Lower lobe of right lung (tissue), 2 donors: ENCODE data around the gene EXOC4. TPM values are rescaled to one million over a fixed set of nuclear protein-coding genes. Genes with fewer than 3 reads are reported as not detected.

Experiments used
- ATAC-seq, 2 donors: fragments of 200-7000 bp; cut with Tn5 transposase; one replicate each; pipeline ENCODE4 v1.9.1; 2020 to 2022; ENCODE audit warnings: mild to moderate bottlenecking in 2 of 2, moderate library complexity in 2 of 2
- DNase-seq: peaks from one replicate; pipeline ENCODE4 v3.0.0-alpha.2; 2020
- H3K27ac ChIP-seq: fragments of 200-600 bp; one replicate; pipeline ENCODE4 v1.8.0; 2022
- H3K27me3 ChIP-seq: fragments of 200-600 bp; one replicate; pipeline ENCODE4 v1.8.0; 2022; ENCODE audit warnings: low read depth
- H3K36me3 ChIP-seq: fragments of 200-600 bp; one replicate; pipeline ENCODE4 v1.8.0; 2022; ENCODE audit warnings: mild to moderate bottlenecking
- H3K4me1 ChIP-seq: fragments of 200-600 bp; one replicate; pipeline ENCODE4 v1.8.0; 2022
- H3K4me3 ChIP-seq: fragments of 200-600 bp; one replicate; pipeline ENCODE4 v1.8.0; 2022; ENCODE audit warnings: mild to moderate bottlenecking
- H3K9me3 ChIP-seq: fragments of 200-600 bp; one replicate; pipeline ENCODE4 v1.8.0; 2022
- CTCF ChIP-seq: fragments of 200-600 bp; IDR thresholded peaks from one replicate; pipeline ENCODE4 v1.8.0; 2022; ENCODE audit warnings: antibody characterized with exemption, mild to moderate bottlenecking
- intact Hi-C: fragments of 100-400 bp; cut with DNase I; formaldehyde crosslinking; loops from one replicate; pipeline ENCODE4 v1.11.0; 2022
- total RNA-seq: library from RNA; stranded (reverse); fragmentation: NEBNext Ultra II Directional; extraction: Animal tissue kit (Norgen Biotek cat#: 25700); gene quantifications from one replicate; pipeline ENCODE4 v1.2.1, GENCODE V29; 2021
- donor health status: DM: no; HTN: yes; CAD: no; lungs with severe emphysema.

EXOC4 gene
- total RNA-seq, 1 donor from 2014 or later, result 80.2 TPM

- Histone ChIP-seq H3K27me3 (no peaks in the 10 kb centered on the region), H3K4me1 (peaks cover 3% of the 10 kb centered on the region), H3K4me3 (no peak overlapping the region), H3K36me3 (no peaks in the 10 kb centered on the region), H3K9me3 (no peaks in the 10 kb centered on the region), H3K27ac (no peak overlapping the region)
- DNase-seq (no peak), ATAC-seq (no peak)
- intact Hi-C loops, result no loop called here
- no peak for TF ChIP-seq CTCF
Observed at GRCh38 chr7:133372337-133372736, 119.5 kb downstream of the EXOC4 start.

GRCh38 chr7:133376514-133376913, 123.6 kb downstream of the EXOC4 start:
- H3K36me3 ChIP-seq, result no peaks in the 10 kb centered on the region
- no peak for DNase-seq

GRCh38 chr7:133381965-133382364, 129.1 kb downstream of the EXOC4 start:
- Histone ChIP-seq H3K9me3 (no peaks in the 10 kb centered on the region), H3K27ac (no peak overlapping the region), H3K4me3 (no peak overlapping the region), H3K4me1 (no peaks in the 10 kb centered on the region), H3K27me3 (no peaks in the 10 kb centered on the region), H3K36me3 (no peaks in the 10 kb centered on the region)
- intact Hi-C loops, result no loop called here
- no peak for TF ChIP-seq CTCF
- no peak for DNase-seq
- ATAC-seq, result no peak

More at GRCh38 chr7:133376514-133376913, 123.6 kb downstream of the EXOC4 start:
- Histone ChIP-seq H3K27me3 (no peaks in the 10 kb centered on the region), H3K4me3 (no peak overlapping the region), H3K4me1 (no peaks in the 10 kb centered on the region), H3K27ac (no peak overlapping the region), H3K9me3 (no peaks in the 10 kb centered on the region)
- ATAC-seq, result no peak
- intact Hi-C loops, result no loop called here
- TF ChIP-seq CTCF, result no peak

- intact Hi-C loops, result no loop called here
- no peak for TF ChIP-seq CTCF
Observed at GRCh38 chr7:133382775-133383559, 130.1 kb downstream of the EXOC4 start.

GRCh38 chr7:133386205-133386604, 133.3 kb downstream of the EXOC4 start:
- no peak for ATAC-seq
- Histone ChIP-seq H3K4me3 (no peak overlapping the region), H3K9me3 (no peaks in the 10 kb centered on the region), H3K27ac (no peak overlapping the region), H3K36me3 (no peaks in the 10 kb centered on the region), H3K4me1 (no peaks in the 10 kb centered on the region), H3K27me3 (no peaks in the 10 kb centered on the region)
- intact Hi-C loops, result no loop called here
- DNase-seq, result no peak
- TF ChIP-seq CTCF, result no peak

More at GRCh38 chr7:133382775-133383559, 130.1 kb downstream of the EXOC4 start:
- no peaks in the 10 kb centered on the region for H3K9me3 ChIP-seq
- H3K4me3 ChIP-seq, result no peak overlapping the region
- no peaks in the 10 kb centered on the region for H3K27me3 ChIP-seq
- H3K27ac ChIP-seq, result no peak overlapping the region
- DNase-seq, result no peak
- H3K4me1 ChIP-seq, result no peaks in the 10 kb centered on the region
- no peak for ATAC-seq
- H3K36me3 ChIP-seq, result no peaks in the 10 kb centered on the region
